HL-60 (cell line): ENCODE measurements around the gene RLIM.

Source experiments
- DNase-seq, 2 experiments: peaks; one replicate each; pipeline ENCODE4 v3.0.0-alpha.2; 2010 to 2020; ENCODE audit warnings: low read depth in 1 of 2, low spot score in 1 of 2
- H3K27ac ChIP-seq: fragments of 250-450 bp; sonication (Bioruptor Pico); replicated peaks from 2 replicates; pipeline ENCODE4 v1.5.1; 2020; ENCODE audit warnings: mild to moderate bottlenecking, moderate library complexity
- H3K27me3 ChIP-seq: fragments of 250-450 bp; sonication (Bioruptor Pico); 2 replicates; pipeline ENCODE4 v1.5.1; 2021; ENCODE audit warnings: mild to moderate bottlenecking, moderate library complexity; ENCODE audit not compliant: insufficient read depth, poor library complexity, severe bottlenecking
- H3K4me3 ChIP-seq: replicated peaks from 2 replicates; pipeline ENCODE4 v1.5.1; 2011; ENCODE audit warnings: mild to moderate bottlenecking, control low read depth, low read length; ENCODE audit not compliant: insufficient read depth
- GABPA ChIP-seq: IDR thresholded peaks from 2 replicates; pipeline ENCODE4 v1.6.1; 2012; ENCODE audit warnings: low read depth
- POLR2AphosphoS5 ChIP-seq: IDR thresholded peaks from 2 replicates; pipeline ENCODE4 v1.6.1; 2012; ENCODE audit warnings: low read depth
- REST ChIP-seq: IDR thresholded peaks from 2 replicates; pipeline ENCODE4 v1.6.1; 2012; ENCODE audit warnings: low read depth; ENCODE audit not compliant: insufficient replicate concordance
- SPI1 ChIP-seq: IDR thresholded peaks from 2 replicates; pipeline ENCODE4 v1.6.1; 2012; ENCODE audit warnings: low read depth, mild to moderate bottlenecking, borderline replicate concordance
- TF ChIP-seq, protein P1 (sequence below): IDR thresholded peaks from one replicate; pipeline ENCODE4 v1.5.1; 2011; ENCODE audit warnings: low read length, control low read depth, inconsistent platforms; ENCODE audit not compliant: insufficient read depth

The RLIM gene

DNA sequence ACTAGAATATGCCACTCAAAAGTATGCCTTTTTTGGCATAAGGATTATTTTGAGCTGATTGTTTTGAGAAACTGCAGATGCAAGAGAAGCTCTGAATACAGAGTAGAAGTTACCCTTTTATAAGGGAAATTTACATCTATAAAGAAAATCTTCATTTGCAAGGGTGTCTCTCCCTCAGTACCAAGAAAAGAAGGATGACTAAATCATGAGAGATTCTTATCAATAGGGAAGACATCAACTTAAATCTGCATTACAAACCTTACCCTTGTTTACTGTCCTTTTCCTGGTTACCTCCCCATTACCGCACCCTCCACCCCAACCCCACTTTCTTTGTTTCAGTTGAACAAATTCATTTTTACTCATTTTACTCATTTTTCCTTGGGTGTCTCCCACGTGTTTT is 62.5 kb downstream of the RLIM start:
- no peak for TF ChIP-seq POLR2AphosphoS5
- TF ChIP-seq, protein P1, sequence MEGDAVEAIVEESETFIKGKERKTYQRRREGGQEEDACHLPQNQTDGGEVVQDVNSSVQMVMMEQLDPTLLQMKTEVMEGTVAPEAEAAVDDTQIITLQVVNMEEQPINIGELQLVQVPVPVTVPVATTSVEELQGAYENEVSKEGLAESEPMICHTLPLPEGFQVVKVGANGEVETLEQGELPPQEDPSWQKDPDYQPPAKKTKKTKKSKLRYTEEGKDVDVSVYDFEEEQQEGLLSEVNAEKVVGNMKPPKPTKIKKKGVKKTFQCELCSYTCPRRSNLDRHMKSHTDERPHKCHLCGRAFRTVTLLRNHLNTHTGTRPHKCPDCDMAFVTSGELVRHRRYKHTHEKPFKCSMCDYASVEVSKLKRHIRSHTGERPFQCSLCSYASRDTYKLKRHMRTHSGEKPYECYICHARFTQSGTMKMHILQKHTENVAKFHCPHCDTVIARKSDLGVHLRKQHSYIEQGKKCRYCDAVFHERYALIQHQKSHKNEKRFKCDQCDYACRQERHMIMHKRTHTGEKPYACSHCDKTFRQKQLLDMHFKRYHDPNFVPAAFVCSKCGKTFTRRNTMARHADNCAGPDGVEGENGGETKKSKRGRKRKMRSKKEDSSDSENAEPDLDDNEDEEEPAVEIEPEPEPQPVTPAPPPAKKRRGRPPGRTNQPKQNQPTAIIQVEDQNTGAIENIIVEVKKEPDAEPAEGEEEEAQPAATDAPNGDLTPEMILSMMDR = no peak
- TF ChIP-seq GABPA = no peak
- TF ChIP-seq SPI1 = no peak
- TF ChIP-seq REST = no peak
- Histone ChIP-seq H3K27me3 (no peaks in the 10 kb centered on the region), H3K27ac (no peak overlapping the region), H3K4me3 (no peak overlapping the region)
- DNase-seq = no peak

DNA sequence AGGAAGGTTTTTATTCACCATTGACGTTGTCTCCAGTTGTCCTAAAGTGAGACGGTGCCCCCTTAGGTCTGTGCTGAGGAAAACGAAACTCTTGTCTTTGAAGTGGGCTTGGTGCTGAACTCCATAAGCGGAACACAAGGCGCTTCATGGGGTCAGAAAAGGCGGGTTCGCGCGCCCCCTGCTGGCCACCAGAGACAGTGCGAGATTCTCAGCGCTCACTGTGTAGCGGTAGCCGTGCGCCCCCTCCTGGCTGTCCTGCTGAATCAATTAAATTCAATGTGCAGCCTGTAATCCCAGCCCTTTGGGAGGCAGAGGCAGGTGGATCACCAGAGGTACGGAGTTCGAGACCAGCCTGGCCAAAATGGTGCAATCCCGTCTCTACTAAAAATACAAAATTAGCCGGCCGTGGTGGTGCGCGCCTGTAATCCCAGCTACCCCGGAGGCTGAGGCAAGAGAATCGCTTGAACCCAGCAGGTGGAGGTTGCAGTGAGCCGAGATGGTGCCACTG is 64.1 kb downstream of the RLIM start:
- H3K4me3 ChIP-seq = no peak overlapping the region
- no peaks in the 10 kb centered on the region for H3K27me3 ChIP-seq
- TF ChIP-seq REST = no peak
- TF ChIP-seq SPI1 = no peak
- no peak for TF ChIP-seq GABPA
- TF ChIP-seq POLR2AphosphoS5 = no peak
- TF ChIP-seq, protein P1 = peak; percentile 57
- H3K27ac ChIP-seq = no peak overlapping the region
- peak; percentile 35 to 80 for DNase-seq

DNA sequence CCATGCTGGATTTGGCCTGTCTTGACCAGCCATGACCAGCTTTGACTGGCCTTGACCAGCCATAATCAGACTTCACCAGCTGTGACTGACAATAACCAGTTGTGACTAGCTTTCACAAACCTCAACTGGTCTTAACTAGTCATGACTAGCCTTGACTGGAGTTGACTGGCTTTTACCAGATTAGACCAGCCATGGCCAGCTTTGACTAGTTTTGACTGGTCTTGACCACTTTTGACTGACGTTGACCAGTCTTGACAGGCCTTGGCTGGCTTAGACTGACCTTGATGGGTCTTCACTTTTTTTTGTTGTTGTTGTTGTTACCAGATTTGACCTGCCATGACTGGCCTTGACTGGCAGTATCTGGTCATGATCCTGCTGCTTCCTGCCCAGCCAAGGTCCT is 67.4 kb downstream of the RLIM start:
- Histone ChIP-seq H3K4me3 (no peak overlapping the region), H3K27me3 (no peaks in the 10 kb centered on the region), H3K27ac (no peak overlapping the region)
- TF ChIP-seq POLR2AphosphoS5 = no peak
- TF ChIP-seq GABPA = no peak
- TF ChIP-seq SPI1 = no peak
- TF ChIP-seq, protein P1 = no peak
- no peak for TF ChIP-seq REST
- DNase-seq = no peak
